Neutrophil (primary cell): ENCODE measurements around the gene SLC16A1.

Experiments used
- H3K27ac ChIP-seq: fragments of 200-600 bp; sonication (generic); 2 replicates; pipeline ENCODE4 v1.5.1; 2016; ENCODE audit warnings: mild to moderate bottlenecking, moderate library complexity
- H3K27me3 ChIP-seq: fragments of 200-600 bp; sonication (generic); 2 replicates; pipeline ENCODE4 v1.6.0; 2016; ENCODE audit warnings: mild to moderate bottlenecking
- H3K36me3 ChIP-seq: fragments of 200-600 bp; sonication (generic); 2 replicates; pipeline ENCODE4 v1.5.1; 2017
- H3K4me1 ChIP-seq, 2 experiments: fragments of 200-600 bp in 1 of 2; sonication (generic) in 1 of 2; 1 replicate in 1 of 2; 2 replicates in 1 of 2; pipeline versions ENCODE4 v1.5.1 to v1.6.1; 2013 to 2016; ENCODE audit warnings: low read depth in 1 of 2, low read length in 1 of 2, mild to moderate bottlenecking in 1 of 2, moderate library complexity in 1 of 2; ENCODE audit not compliant: control insufficient read depth in 1 of 2, insufficient read depth in 1 of 2
- H3K4me3 ChIP-seq, 2 experiments: fragments of 200-600 bp in 1 of 2; sonication (generic) in 1 of 2; 1 replicate in 1 of 2; 2 replicates in 1 of 2; pipeline ENCODE4 v1.5.1; 2013 to 2016; ENCODE audit warnings: low read depth in 1 of 2, low read length in 1 of 2, mild to moderate bottlenecking in 1 of 2, moderate library complexity in 1 of 2
- H3K9me3 ChIP-seq: fragments of 200-600 bp; sonication (generic); 2 replicates; pipeline ENCODE4 v1.5.1; 2016
- CTCF ChIP-seq: fragments of 200-600 bp; sonication (generic); IDR thresholded peaks from 2 replicates; pipeline ENCODE4 v1.5.1; 2016; ENCODE audit warnings: antibody characterized with exemption

SLC16A1 gene

GRCh38 chr1:112866151-112866550, 89.8 kb downstream of the SLC16A1 start:
- no peak for TF ChIP-seq CTCF
- Histone ChIP-seq H3K27me3 (no peaks in the 10 kb centered on the region), H3K9me3 (no peaks in the 10 kb centered on the region), H3K4me1 (no peaks in the 10 kb centered on the region), H3K36me3 (no peaks in the 10 kb centered on the region), H3K4me3 (no peak overlapping the region), H3K27ac (no peak overlapping the region)

DNA sequence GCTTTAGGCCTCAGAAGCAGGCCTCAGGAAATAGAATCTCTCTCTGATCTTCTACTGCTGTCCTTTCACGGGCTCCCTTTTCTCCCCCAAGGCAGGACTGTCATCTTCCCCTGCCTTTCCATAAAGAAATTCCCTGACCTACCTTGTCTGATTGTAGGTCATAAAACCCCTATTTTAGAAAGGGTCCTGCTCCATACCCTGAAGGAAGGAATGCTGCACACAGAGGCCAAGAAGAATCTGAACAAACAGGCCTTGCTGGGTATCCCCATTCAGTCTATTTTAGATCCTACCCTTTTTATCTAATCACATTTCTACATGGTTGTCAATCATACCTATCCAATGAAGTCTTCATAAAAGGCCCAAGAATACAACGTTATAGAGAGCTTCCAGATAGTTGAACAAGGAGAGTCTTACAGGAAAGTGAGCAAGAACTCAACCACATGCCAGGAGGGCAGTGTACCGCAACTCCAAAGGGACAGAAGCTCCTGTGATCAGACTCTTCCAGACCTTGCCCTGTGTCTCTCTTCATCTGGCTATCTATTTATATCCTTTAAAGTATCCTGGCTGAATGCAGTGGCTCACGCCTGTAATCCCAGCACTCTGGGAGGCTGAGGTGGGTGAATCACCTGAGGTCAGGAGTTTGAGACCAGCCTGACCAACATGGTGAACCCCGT, 93.1 kb downstream of the SLC16A1 start:
- no peak for TF ChIP-seq CTCF
- Histone ChIP-seq H3K27me3 (peaks cover 1% of the 10 kb centered on the region), H3K9me3 (no peaks in the 10 kb centered on the region), H3K4me1 (no peaks in the 10 kb centered on the region), H3K27ac (no peak overlapping the region), H3K4me3 (no peak overlapping the region), H3K36me3 (no peaks in the 10 kb centered on the region)
